Panc1 (cell line): ENCODE results near the gene MS4A10.

Source experiments
- POLR2AphosphoS5 ChIP-seq: IDR thresholded peaks from 2 replicates; pipeline ENCODE4 v1.6.1; 2012; ENCODE audit warnings: mild to moderate bottlenecking, low read depth, low read length, moderate library complexity
- TCF7L2 ChIP-seq: IDR thresholded peaks from 2 replicates; pipeline ENCODE4 v1.6.1; 2011; ENCODE audit warnings: mild to moderate bottlenecking, low read depth, low read length, inconsistent platforms
- TF ChIP-seq, protein P1 (sequence below): fragments of 450-650 bp; IDR thresholded peaks from 2 replicates; pipeline ENCODE4 v1.5.1; 2017; ENCODE audit warnings: mild to moderate bottlenecking
- TF ChIP-seq, protein P2 (sequence below), 2 experiments: IDR thresholded peaks; 2 replicates each; pipeline ENCODE4 v1.6.1; 2011 to 2012; ENCODE audit warnings: low read depth in 2 of 2, control low read depth in 1 of 2, low read length in 1 of 2, mild to moderate bottlenecking in 1 of 2, moderate library complexity in 1 of 2; ENCODE audit not compliant: insufficient read depth in 1 of 2

DNA sequence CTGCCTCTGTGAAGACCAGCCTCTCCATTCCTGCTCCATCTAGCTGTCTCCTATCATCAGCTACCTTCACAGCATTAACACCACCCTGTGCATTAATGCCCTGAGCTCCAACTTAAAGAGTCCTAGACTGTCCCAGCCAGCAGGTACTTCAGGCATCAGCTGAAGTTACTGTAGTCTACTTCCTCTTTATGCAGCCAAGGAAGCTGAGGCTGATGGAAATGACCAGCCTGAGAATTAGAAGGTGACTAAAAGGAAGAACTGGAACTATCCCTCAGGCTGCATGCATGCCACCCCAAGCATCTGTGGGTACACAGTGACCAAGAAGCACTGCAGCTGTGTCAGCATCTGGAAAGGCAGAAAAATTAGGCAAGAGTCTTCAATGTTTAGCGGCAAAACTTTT is 28.2 kb downstream of the MS4A10 start:
- TF ChIP-seq, protein P1, sequence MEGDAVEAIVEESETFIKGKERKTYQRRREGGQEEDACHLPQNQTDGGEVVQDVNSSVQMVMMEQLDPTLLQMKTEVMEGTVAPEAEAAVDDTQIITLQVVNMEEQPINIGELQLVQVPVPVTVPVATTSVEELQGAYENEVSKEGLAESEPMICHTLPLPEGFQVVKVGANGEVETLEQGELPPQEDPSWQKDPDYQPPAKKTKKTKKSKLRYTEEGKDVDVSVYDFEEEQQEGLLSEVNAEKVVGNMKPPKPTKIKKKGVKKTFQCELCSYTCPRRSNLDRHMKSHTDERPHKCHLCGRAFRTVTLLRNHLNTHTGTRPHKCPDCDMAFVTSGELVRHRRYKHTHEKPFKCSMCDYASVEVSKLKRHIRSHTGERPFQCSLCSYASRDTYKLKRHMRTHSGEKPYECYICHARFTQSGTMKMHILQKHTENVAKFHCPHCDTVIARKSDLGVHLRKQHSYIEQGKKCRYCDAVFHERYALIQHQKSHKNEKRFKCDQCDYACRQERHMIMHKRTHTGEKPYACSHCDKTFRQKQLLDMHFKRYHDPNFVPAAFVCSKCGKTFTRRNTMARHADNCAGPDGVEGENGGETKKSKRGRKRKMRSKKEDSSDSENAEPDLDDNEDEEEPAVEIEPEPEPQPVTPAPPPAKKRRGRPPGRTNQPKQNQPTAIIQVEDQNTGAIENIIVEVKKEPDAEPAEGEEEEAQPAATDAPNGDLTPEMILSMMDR: no peak
- TF ChIP-seq, protein P2, sequence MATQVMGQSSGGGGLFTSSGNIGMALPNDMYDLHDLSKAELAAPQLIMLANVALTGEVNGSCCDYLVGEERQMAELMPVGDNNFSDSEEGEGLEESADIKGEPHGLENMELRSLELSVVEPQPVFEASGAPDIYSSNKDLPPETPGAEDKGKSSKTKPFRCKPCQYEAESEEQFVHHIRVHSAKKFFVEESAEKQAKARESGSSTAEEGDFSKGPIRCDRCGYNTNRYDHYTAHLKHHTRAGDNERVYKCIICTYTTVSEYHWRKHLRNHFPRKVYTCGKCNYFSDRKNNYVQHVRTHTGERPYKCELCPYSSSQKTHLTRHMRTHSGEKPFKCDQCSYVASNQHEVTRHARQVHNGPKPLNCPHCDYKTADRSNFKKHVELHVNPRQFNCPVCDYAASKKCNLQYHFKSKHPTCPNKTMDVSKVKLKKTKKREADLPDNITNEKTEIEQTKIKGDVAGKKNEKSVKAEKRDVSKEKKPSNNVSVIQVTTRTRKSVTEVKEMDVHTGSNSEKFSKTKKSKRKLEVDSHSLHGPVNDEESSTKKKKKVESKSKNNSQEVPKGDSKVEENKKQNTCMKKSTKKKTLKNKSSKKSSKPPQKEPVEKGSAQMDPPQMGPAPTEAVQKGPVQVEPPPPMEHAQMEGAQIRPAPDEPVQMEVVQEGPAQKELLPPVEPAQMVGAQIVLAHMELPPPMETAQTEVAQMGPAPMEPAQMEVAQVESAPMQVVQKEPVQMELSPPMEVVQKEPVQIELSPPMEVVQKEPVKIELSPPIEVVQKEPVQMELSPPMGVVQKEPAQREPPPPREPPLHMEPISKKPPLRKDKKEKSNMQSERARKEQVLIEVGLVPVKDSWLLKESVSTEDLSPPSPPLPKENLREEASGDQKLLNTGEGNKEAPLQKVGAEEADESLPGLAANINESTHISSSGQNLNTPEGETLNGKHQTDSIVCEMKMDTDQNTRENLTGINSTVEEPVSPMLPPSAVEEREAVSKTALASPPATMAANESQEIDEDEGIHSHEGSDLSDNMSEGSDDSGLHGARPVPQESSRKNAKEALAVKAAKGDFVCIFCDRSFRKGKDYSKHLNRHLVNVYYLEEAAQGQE (IDR thresholded peaks at IDR 0.05; ENCODE audit: insufficient read depth in 1 of 2, low read depth in 2 of 2, low read length in 1 of 2): no peak
- TF ChIP-seq POLR2AphosphoS5: no peak
- no peak for TF ChIP-seq TCF7L2
